ENCODE results near the gene NMT1. TPM values are rescaled to one million over a fixed set of nuclear protein-coding genes. Genes with fewer than 3 reads are reported as not detected.

NMT1 gene
- total RNA-seq, 2 donors from 2014 or later: 147 to 161 TPM

GRCh38 chr17:45081047-45081703 is 20.1 kb downstream of the NMT1 start:
- H3K4me1 Mint-ChIP-seq (ENCODE audit: low read depth in 2 of 2): peaks cover 2 to 5% of the 10 kb centered on the region in 2 donors
- no peaks in the 10 kb centered on the region for H3K9me3 Mint-ChIP-seq
- H3K27me3 Mint-ChIP-seq: no peaks in the 10 kb centered on the region
- peaks cover 4% of the 10 kb centered on the region for H3K36me3 Mint-ChIP-seq
- no peak for DNase-seq (ENCODE audit: low spot score)
- no peak overlapping the region for H3K27ac Mint-ChIP-seq
- no peak for ATAC-seq
- no peak overlapping the region for H3K4me3 Mint-ChIP-seq

- peaks cover 12% of the 10 kb centered on the region for H3K36me3 Mint-ChIP-seq
- no peak for ATAC-seq
Observed at GRCh38 chr17:45086391-45086790, 25.3 kb downstream of the NMT1 start.

GRCh38 chr17:45086865-45087503 is 25.9 kb downstream of the NMT1 start:
- Mint-ChIP-seq H3K27me3 (no peaks in the 10 kb centered on the region), H3K9me3 (no peaks in the 10 kb centered on the region), H3K36me3 (peaks cover 15% of the 10 kb centered on the region), H3K4me3 (no peak overlapping the region), H3K27ac (no peak overlapping the region), H3K4me1 (ENCODE audit: low read depth in 2 of 2) (peaks cover 0 to 10% of the 10 kb centered on the region in 2 donors)
- DNase-seq (ENCODE audit: low spot score): no peak
- ATAC-seq: no peak

More at GRCh38 chr17:45086391-45086790, 25.3 kb downstream of the NMT1 start:
- H3K4me3 Mint-ChIP-seq: no peak overlapping the region
- peaks cover 0 to 10% of the 10 kb centered on the region in 2 donors for H3K4me1 Mint-ChIP-seq (ENCODE audit: low read depth in 2 of 2)
- H3K9me3 Mint-ChIP-seq: no peaks in the 10 kb centered on the region
- no peaks in the 10 kb centered on the region for H3K27me3 Mint-ChIP-seq
- no peak for DNase-seq (ENCODE audit: low spot score)
- no peak overlapping the region for H3K27ac Mint-ChIP-seq

GRCh38 chr17:45087504-45087975 is 26.4 kb downstream of the NMT1 start:
- no peaks in the 10 kb centered on the region for H3K27me3 Mint-ChIP-seq
- H3K4me3 Mint-ChIP-seq: no peak overlapping the region
- H3K36me3 Mint-ChIP-seq: peaks cover 17% of the 10 kb centered on the region
- no peak for DNase-seq (ENCODE audit: low spot score)
- no peak overlapping the region for H3K27ac Mint-ChIP-seq
- no peak for ATAC-seq
- H3K4me1 Mint-ChIP-seq (ENCODE audit: low read depth in 2 of 2): peaks cover 0 to 10% of the 10 kb centered on the region in 2 donors
- H3K9me3 Mint-ChIP-seq: no peaks in the 10 kb centered on the region

GRCh38 chr17:45087978-45088377 is 26.9 kb downstream of the NMT1 start:
- peaks cover 17% of the 10 kb centered on the region for H3K36me3 Mint-ChIP-seq
- ATAC-seq: no peak
- no peak overlapping the region for H3K27ac Mint-ChIP-seq

GRCh38 chr17:45088741-45089140 is 27.6 kb downstream of the NMT1 start:
- Mint-ChIP-seq H3K27me3 (no peaks in the 10 kb centered on the region), H3K4me3 (no peak overlapping the region), H3K9me3 (no peaks in the 10 kb centered on the region), H3K27ac (no peak overlapping the region), H3K4me1 (ENCODE audit: low read depth in 2 of 2) (peaks cover 0 to 10% of the 10 kb centered on the region in 2 donors), H3K36me3 (peaks cover 17% of the 10 kb centered on the region)
- DNase-seq (ENCODE audit: low spot score) (no peak), ATAC-seq (no peak)

More at GRCh38 chr17:45087978-45088377, 26.9 kb downstream of the NMT1 start:
- DNase-seq (ENCODE audit: low spot score): no peak
- Mint-ChIP-seq H3K27me3 (no peaks in the 10 kb centered on the region), H3K4me1 (ENCODE audit: low read depth in 2 of 2) (peaks cover 0 to 10% of the 10 kb centered on the region in 2 donors), H3K4me3 (no peak overlapping the region), H3K9me3 (no peaks in the 10 kb centered on the region)

- Mint-ChIP-seq H3K9me3 (no peaks in the 10 kb centered on the region), H3K36me3 (peaks cover 17% of the 10 kb centered on the region), H3K4me1 (ENCODE audit: low read depth in 2 of 2) (peaks cover 0 to 10% of the 10 kb centered on the region in 2 donors), H3K4me3 (no peak overlapping the region), H3K27me3 (no peaks in the 10 kb centered on the region), H3K27ac (no peak overlapping the region)
- no peak for DNase-seq (ENCODE audit: low spot score)
- no peak for ATAC-seq
Observed at GRCh38 chr17:45090711-45091110, 29.6 kb downstream of the NMT1 start.

GRCh38 chr17:45091778-45092425 is 30.8 kb downstream of the NMT1 start:
- Mint-ChIP-seq H3K4me1 (ENCODE audit: low read depth in 2 of 2) (peaks cover 5 to 10% of the 10 kb centered on the region in 2 donors), H3K9me3 (no peaks in the 10 kb centered on the region), H3K27me3 (no peaks in the 10 kb centered on the region), H3K36me3 (peaks cover 24% of the 10 kb centered on the region), H3K27ac (peak overlapping the region in 1 of 2 donors; percentile 45), H3K4me3 (no peak overlapping the region)
- no peak for ATAC-seq
- no peak for DNase-seq (ENCODE audit: low spot score)

- Mint-ChIP-seq H3K4me1 (ENCODE audit: low read depth in 2 of 2) (peaks cover 5 to 11% of the 10 kb centered on the region in 2 donors), H3K36me3 (peaks cover 24% of the 10 kb centered on the region), H3K27ac (no peak overlapping the region), H3K4me3 (no peak overlapping the region), H3K27me3 (no peaks in the 10 kb centered on the region), H3K9me3 (no peaks in the 10 kb centered on the region)
- ATAC-seq (no peak), DNase-seq (ENCODE audit: low spot score) (no peak)
Observed at GRCh38 chr17:45092911-45093430, 31.9 kb downstream of the NMT1 start.

GRCh38 chr17:45093444-45094110 is 32.5 kb downstream of the NMT1 start:
- H3K4me3 Mint-ChIP-seq: no peak overlapping the region
- no peaks in the 10 kb centered on the region for H3K27me3 Mint-ChIP-seq
- no peaks in the 10 kb centered on the region for H3K9me3 Mint-ChIP-seq
- H3K36me3 Mint-ChIP-seq: peaks cover 24% of the 10 kb centered on the region
- ATAC-seq: no peak
- DNase-seq (ENCODE audit: low spot score): no peak
- peaks cover 5 to 14% of the 10 kb centered on the region in 2 donors for H3K4me1 Mint-ChIP-seq (ENCODE audit: low read depth in 2 of 2)
- H3K27ac Mint-ChIP-seq: no peak overlapping the region

- Mint-ChIP-seq H3K4me1 (ENCODE audit: low read depth in 2 of 2) (peaks cover 5 to 10% of the 10 kb centered on the region in 2 donors), H3K36me3 (peaks cover 24% of the 10 kb centered on the region), H3K27me3 (no peaks in the 10 kb centered on the region), H3K9me3 (no peaks in the 10 kb centered on the region), H3K4me3 (no peak overlapping the region), H3K27ac (no peak overlapping the region)
- DNase-seq (ENCODE audit: low spot score) (no peak), ATAC-seq (no peak)
Observed at GRCh38 chr17:45096141-45096540, 35.0 kb downstream of the NMT1 start.

GRCh38 chr17:45096926-45097325 is 35.8 kb downstream of the NMT1 start:
- H3K9me3 Mint-ChIP-seq: no peaks in the 10 kb centered on the region
- peaks cover 4 to 10% of the 10 kb centered on the region in 2 donors for H3K4me1 Mint-ChIP-seq (ENCODE audit: low read depth in 2 of 2)
- ATAC-seq: no peak
- H3K27me3 Mint-ChIP-seq: no peaks in the 10 kb centered on the region
- DNase-seq (ENCODE audit: low spot score): no peak
- no peak overlapping the region for H3K27ac Mint-ChIP-seq
- no peak overlapping the region for H3K4me3 Mint-ChIP-seq
- H3K36me3 Mint-ChIP-seq: peaks cover 18% of the 10 kb centered on the region

- no peaks in the 10 kb centered on the region for H3K9me3 Mint-ChIP-seq
- H3K4me1 Mint-ChIP-seq (ENCODE audit: low read depth in 2 of 2): peaks cover 4 to 10% of the 10 kb centered on the region in 2 donors
- ATAC-seq (no peak), DNase-seq (ENCODE audit: low spot score) (no peak)
- H3K27me3 Mint-ChIP-seq: no peaks in the 10 kb centered on the region
- H3K36me3 Mint-ChIP-seq: peaks cover 23% of the 10 kb centered on the region
- H3K27ac Mint-ChIP-seq: peak overlapping the region in 1 of 2 donors; percentile 33
- no peak overlapping the region for H3K4me3 Mint-ChIP-seq
Observed at GRCh38 chr17:45098081-45098868, 37.2 kb downstream of the NMT1 start.
